Activated T-helper 17 cell treated with anti-CD3 and anti-CD28 coated beads, Interleukin-2, amount 50 U/mL, for 72 hours (primary cell): Measurements from ENCODE around the gene NBL1. TPM values are rescaled to one million over a fixed set of nuclear protein-coding genes. Genes with fewer than 3 reads are reported as not detected.

ENCODE experiments used
- ATAC-seq: fragments of 150-1000 bp; cut with Tn5 transposase; replicated peaks from 2 replicates; pipeline ENCODE4 v1.10.0; 2021; ENCODE audit warnings: mild to moderate bottlenecking, moderate library complexity
- H3K27ac Mint-ChIP-seq: one replicate; pipeline ENCODE4 v1.8.0; 2022; ENCODE audit warnings: mixed read lengths
- H3K27me3 Mint-ChIP-seq: one replicate; pipeline ENCODE4 v1.8.0; 2022; ENCODE audit warnings: mixed read lengths
- H3K36me3 Mint-ChIP-seq: one replicate; pipeline ENCODE4 v1.8.0; 2022; ENCODE audit warnings: low read depth, mild to moderate bottlenecking, mixed read lengths
- H3K4me1 Mint-ChIP-seq: one replicate; pipeline ENCODE4 v1.8.0; 2022; ENCODE audit warnings: mixed read lengths
- H3K4me3 Mint-ChIP-seq: one replicate; pipeline ENCODE4 v1.8.0; 2022; ENCODE audit warnings: mild to moderate bottlenecking, mixed read lengths
- H3K9me3 Mint-ChIP-seq: one replicate; pipeline ENCODE4 v1.8.0; 2022; ENCODE audit warnings: mixed read lengths
- total RNA-seq, 2 donors: library from RNA; stranded (reverse); gene quantifications; one replicate each; pipeline ENCODE4 v1.2.3, GENCODE V29; 2022

Gene NBL1
- total RNA-seq, 2 donors from 2014 or later: 15.0 to 16.0 TPM

DNA sequence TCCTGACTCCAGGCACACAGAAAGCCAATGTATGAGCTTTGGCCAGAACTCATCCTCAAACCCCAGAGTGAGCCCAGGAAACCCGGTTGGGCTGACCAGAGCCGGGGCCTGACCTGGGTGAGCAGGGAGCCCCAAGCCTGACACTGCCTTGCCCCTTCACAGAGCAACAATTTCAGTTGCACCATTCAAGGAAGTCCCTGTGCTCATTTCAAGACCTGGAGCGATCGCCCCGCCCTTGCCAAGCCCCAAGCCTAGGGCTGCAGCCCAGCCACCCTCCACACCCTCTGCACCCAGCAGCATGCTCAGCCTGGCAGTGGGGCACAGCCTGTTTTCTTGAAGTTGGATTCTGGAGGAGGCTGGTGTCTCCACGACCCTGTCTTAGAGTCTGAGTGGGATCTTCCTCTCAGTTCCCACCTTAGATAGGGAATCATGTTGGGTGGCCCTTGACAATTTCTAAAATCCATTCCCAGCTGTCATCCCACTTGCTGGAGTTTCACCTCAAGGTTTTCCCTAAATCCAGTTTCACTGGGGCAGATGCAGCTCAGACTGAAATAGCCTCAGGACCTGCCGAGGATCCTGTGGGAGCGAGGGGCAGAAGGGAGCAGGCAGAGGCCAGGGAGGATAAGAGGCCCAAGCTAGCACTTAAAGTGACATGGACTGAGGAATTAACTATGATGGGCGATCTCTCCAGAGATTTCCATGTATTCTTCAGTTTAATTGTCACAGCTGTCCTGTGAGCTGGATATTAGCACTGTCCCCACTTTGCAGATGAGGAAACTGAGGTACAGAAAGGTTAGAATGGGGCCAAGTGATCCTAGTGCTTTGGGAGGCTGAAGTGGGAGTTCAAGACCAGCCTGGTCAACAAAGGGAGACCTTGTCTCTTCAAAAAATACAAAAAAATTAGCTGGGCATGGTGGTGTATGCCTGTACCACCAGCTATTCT lies 2.5 kb downstream of the NBL1 start:
- H3K4me1 Mint-ChIP-seq: peaks cover 26% of the 10 kb centered on the region
- no peaks in the 10 kb centered on the region for H3K9me3 Mint-ChIP-seq
- no peaks in the 10 kb centered on the region for H3K27me3 Mint-ChIP-seq
- peak; percentile 20 for ATAC-seq
- peak overlapping the region; percentile 82 for H3K4me3 Mint-ChIP-seq
- no peaks in the 10 kb centered on the region for H3K36me3 Mint-ChIP-seq
- H3K27ac Mint-ChIP-seq: peak overlapping the region; percentile 64

DNA sequence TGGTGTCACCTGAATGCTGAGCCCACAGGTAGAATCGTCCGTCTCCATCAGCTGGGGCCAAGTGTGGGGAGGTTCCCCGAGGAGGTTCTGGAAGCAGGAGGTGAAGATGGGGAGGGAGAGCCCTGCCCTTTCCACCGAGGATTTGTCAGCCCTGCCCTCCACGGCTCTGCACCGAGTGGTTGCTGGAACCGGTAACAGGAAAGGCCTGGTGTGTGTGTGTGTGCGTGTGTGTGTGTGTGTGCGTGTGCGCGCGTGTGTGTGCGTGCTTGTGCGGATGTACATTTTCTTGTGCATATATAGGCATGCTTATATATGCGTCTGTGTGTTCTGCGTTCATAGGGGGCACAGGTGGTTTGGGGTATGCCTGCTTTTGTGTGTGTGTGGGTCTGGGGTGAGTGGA lies 3.5 kb downstream of the NBL1 start:
- Mint-ChIP-seq H3K4me3 (peak overlapping the region; percentile 82), H3K27me3 (no peaks in the 10 kb centered on the region), H3K4me1 (peaks cover 26% of the 10 kb centered on the region), H3K36me3 (no peaks in the 10 kb centered on the region), H3K27ac (peak overlapping the region; percentile 64), H3K9me3 (no peaks in the 10 kb centered on the region)
- ATAC-seq: no peak

DNA sequence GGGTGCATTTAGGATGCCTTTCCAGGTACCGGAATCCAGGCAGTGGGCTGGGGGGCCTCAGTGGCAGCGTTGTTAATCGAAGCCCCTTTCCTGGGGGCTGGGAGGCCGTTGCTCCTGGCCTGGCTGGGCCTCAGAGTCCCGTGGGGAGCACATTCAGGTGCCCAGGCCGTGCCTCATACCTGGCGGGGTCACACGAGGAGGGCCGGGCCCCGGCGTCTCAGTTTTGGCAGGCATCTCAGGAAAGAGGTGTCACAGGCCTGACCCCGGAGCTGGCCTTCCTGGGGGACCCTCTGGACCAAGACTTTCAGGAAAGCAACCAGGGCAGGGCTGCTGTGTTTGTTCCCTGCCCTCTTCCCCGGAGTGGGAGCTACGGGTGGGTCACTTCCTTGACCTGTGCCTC lies 4.1 kb downstream of the NBL1 start:
- peak overlapping the region; percentile 82 for H3K4me3 Mint-ChIP-seq
- H3K36me3 Mint-ChIP-seq: no peaks in the 10 kb centered on the region
- no peaks in the 10 kb centered on the region for H3K9me3 Mint-ChIP-seq
- H3K27ac Mint-ChIP-seq: no peak overlapping the region
- ATAC-seq: no peak
- H3K27me3 Mint-ChIP-seq: no peaks in the 10 kb centered on the region
- peaks cover 21% of the 10 kb centered on the region for H3K4me1 Mint-ChIP-seq

DNA sequence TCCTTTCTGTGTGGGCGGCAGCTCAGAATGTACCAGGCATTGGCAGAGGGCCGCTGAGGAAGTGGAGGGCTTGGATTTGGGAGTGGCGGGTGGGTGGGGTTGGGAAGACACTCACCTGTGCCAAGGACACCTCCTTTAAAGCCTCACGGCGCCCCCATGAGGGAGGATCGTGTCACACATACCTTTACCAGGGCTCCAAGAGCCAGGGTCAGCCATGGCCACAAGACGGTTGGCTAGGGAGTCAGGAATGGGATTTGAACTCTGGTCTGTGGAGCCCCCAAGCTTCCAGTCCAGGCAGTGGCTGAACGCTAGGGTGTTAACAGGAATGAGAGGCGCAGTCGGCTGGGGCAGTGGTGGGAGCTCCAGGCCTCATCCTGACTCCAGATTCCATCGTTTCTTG lies 4.6 kb downstream of the NBL1 start:
- no peaks in the 10 kb centered on the region for H3K9me3 Mint-ChIP-seq
- ATAC-seq: no peak
- H3K27ac Mint-ChIP-seq: no peak overlapping the region
- no peaks in the 10 kb centered on the region for H3K27me3 Mint-ChIP-seq
- no peak overlapping the region for H3K4me3 Mint-ChIP-seq
- peaks cover 20% of the 10 kb centered on the region for H3K4me1 Mint-ChIP-seq
- H3K36me3 Mint-ChIP-seq: no peaks in the 10 kb centered on the region

DNA sequence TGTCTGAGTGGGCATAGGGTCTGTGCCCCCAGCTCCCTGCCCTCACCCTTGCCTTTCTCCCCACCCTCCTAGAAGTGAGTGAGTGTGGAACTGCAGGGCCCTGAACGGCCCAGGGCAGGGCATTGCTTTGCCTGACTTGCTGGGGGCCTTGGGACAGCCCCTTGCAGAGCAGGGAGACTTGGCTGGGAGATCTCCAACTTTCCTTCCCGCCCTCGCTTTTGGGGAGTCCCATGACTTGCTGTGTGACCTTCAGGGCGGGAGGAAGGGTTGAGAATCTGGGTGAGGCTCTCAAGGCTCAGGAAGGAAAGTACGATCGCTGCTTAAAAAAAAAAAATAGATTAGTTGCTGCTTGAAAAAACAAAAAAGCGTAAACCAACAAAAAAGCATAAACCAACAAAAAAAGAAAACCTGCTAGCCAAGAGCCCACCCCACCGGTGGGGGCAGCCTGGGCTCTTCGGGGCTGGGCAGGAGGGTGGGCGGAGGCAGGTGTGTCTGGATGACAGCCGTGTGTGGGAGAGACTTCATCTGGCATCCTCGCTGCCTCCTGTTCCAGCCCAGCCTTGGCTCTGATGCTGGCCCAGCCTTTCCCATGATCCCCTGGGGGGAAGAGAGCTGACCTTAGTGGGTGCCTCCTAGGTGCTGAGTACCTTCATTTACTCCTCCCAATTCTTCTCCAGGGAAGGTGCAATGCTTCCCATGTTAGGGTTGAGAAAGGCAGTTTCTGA lies 6.5 kb downstream of the NBL1 start:
- no peaks in the 10 kb centered on the region for H3K36me3 Mint-ChIP-seq
- H3K4me1 Mint-ChIP-seq: peaks cover 24% of the 10 kb centered on the region
- no peaks in the 10 kb centered on the region for H3K9me3 Mint-ChIP-seq
- no peak overlapping the region for H3K4me3 Mint-ChIP-seq
- ATAC-seq: no peak
- H3K27me3 Mint-ChIP-seq: no peaks in the 10 kb centered on the region
- peak overlapping the region; percentile 46 for H3K27ac Mint-ChIP-seq

DNA sequence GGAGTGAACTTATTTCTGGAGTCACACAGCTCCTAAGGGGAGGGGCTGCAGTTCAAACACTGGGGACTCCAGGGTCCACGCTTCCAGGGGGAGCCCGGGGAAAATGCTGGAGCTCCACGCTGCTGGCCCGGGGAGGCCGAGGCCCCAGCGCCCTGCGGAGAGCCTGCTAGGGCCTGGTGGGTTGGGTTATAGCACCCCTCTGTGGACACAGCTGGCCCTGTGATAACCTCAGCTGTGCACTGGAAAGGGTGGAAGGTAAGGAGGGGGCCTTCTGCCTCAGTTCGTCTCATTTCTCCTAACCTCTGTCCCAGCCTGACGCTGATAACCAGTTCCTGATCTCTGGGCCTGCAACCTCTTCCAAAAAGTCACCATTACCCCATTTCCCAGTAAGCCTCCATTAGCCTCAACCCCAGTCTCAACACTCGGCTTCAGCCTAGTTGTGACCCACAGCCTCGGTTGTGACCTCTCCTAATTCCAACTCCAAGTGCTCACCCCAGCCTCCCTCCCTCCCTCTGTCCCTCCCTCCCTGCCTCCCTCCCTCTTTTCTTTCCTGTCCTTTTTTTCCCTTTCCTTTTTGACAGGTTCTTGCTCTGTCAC lies 7.1 kb downstream of the NBL1 start:
- no peak overlapping the region for H3K4me3 Mint-ChIP-seq
- H3K4me1 Mint-ChIP-seq: peaks cover 19% of the 10 kb centered on the region
- H3K36me3 Mint-ChIP-seq: no peaks in the 10 kb centered on the region
- no peaks in the 10 kb centered on the region for H3K9me3 Mint-ChIP-seq
- H3K27ac Mint-ChIP-seq: no peak overlapping the region
- no peaks in the 10 kb centered on the region for H3K27me3 Mint-ChIP-seq
- peak; percentile 59 for ATAC-seq

DNA sequence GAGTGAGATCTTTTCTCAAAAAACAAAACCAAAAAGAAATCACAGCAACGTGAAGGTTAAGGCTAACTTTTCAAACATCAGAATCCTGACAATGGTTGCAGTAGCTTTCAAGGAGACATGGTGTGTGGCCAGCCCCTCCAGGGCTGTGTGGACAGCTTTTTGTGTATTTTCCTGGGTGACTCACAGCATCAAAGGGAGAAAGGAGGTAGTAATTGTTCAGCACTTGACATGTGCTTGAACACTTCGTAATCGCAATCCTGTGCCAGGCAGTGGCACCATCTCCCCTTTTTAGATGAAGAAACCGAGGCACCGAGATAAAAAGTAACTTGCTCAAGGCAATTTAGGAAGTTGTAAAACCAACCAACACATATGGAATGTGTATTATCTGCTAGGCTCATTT lies 10.3 kb downstream of the NBL1 start:
- H3K27me3 Mint-ChIP-seq: no peaks in the 10 kb centered on the region
- no peak overlapping the region for H3K27ac Mint-ChIP-seq
- H3K4me3 Mint-ChIP-seq: no peak overlapping the region
- H3K36me3 Mint-ChIP-seq: no peaks in the 10 kb centered on the region
- ATAC-seq: no peak
- H3K9me3 Mint-ChIP-seq: no peaks in the 10 kb centered on the region
- H3K4me1 Mint-ChIP-seq: peaks cover 5% of the 10 kb centered on the region

DNA sequence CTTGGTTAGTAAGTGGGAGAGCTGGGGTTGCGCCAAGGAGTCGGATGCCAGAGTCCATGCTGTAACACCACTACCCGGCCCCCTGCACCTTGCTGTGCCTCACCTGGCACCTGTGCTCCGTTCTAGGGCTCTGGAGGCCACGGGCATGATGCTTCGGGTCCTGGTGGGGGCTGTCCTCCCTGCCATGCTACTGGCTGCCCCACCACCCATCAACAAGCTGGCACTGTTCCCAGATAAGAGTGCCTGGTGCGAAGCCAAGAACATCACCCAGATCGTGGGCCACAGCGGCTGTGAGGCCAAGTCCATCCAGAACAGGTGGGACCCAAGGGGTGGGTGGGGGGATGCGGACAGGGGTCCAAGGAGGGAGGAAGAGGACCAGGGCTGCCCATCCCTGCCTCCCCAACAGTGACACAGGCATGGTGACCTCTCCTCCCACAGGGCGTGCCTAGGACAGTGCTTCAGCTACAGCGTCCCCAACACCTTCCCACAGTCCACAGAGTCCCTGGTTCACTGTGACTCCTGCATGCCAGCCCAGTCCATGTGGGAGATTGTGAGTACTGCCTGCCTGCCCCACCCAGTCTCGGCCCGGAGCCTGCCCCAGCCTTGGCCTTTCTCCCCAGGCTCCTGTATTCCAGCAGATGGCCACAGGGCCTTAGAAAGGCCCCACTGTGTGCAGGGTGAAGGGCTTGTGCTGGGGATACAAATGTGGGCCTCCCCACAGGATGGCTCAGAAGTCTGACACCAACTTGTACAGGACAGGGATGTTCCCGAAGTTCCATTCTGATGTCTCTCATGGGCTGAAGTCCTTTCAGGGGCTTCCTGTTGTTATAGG lies 11.0 kb downstream of the NBL1 start:
- Mint-ChIP-seq H3K27ac (no peak overlapping the region), H3K27me3 (no peaks in the 10 kb centered on the region), H3K9me3 (no peaks in the 10 kb centered on the region), H3K36me3 (no peaks in the 10 kb centered on the region), H3K4me1 (peaks cover 9% of the 10 kb centered on the region), H3K4me3 (no peak overlapping the region)
- no peak for ATAC-seq

DNA sequence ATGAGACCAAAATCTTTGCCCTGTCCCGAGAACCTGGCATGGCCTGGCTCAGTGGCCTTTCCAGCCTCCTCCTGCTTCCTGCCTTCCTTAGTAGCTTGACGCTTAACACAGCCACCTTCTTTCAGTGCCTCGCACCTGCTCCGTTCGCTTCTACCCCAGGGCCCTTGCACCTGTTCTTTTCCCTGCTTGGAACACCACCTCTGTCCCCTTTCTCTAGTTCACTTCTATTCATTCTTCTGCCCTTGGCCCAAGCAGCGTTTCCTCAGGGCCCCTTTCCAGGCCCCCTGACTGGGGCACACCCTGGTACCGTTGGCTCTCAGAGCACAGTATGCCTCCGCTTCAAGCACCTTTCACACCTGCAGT lies 11.6 kb downstream of the NBL1 start:
- Mint-ChIP-seq H3K27ac (no peak overlapping the region), H3K4me1 (peaks cover 9% of the 10 kb centered on the region)

DNA sequence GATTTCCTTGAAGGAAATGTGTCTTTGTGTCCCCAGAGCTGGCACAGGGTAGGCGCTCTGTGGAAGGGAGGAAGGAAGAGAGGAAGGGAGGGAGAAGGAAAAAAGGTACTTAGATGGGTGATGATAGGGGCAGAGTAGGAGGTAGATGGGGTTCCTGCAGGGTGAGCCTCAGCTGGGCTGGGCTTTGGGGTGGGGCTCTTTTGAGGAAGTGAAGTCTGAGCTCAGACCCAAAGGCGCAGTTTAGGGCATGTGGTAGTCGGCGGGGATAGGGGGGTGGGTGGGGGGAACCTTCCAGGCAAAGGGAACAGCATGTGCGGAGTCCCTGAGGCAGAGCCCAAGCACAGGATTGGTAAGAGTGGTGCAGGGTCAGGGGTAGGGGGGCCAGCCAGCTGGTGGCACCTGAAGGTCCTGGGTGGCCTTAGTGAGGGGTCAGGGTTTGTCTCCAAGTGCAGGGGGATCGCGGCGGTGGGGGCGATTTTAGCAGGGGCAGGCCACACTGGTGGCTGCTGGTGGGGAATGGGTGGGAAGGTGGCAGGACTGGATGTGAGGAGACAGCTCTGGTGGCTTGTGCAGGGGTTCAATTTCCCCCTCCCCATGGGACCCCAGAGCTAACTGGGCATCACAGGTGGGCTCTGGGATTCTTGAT lies 12.1 kb downstream of the NBL1 start:
- Mint-ChIP-seq H3K4me1 (peaks cover 9% of the 10 kb centered on the region), H3K27ac (no peak overlapping the region), H3K27me3 (no peaks in the 10 kb centered on the region), H3K36me3 (no peaks in the 10 kb centered on the region), H3K4me3 (no peak overlapping the region), H3K9me3 (no peaks in the 10 kb centered on the region)
- no peak for ATAC-seq

More for the DNA sequence above, 11.6 kb downstream of the NBL1 start:
- Mint-ChIP-seq H3K27me3 (no peaks in the 10 kb centered on the region), H3K36me3 (no peaks in the 10 kb centered on the region), H3K9me3 (no peaks in the 10 kb centered on the region), H3K4me3 (no peak overlapping the region)
- ATAC-seq: no peak

DNA sequence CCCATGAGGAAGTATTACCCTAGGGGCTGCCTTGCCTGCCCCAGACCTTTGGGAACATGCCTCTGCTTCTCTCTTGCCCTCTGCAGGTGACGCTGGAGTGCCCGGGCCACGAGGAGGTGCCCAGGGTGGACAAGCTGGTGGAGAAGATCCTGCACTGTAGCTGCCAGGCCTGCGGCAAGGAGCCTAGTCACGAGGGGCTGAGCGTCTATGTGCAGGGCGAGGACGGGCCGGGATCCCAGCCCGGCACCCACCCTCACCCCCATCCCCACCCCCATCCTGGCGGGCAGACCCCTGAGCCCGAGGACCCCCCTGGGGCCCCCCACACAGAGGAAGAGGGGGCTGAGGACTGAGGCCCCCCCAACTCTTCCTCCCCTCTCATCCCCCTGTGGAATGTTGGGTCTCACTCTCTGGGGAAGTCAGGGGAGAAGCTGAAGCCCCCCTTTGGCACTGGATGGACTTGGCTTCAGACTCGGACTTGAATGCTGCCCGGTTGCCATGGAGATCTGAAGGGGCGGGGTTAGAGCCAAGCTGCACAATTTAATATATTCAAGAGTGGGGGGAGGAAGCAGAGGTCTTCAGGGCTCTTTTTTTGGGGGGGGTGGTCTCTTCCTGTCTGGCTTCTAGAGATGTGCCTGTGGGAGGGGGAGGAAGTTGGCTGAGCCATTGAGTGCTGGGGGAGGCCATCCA lies 12.8 kb downstream of the NBL1 start:
- Mint-ChIP-seq H3K27ac (no peak overlapping the region), H3K4me1 (peaks cover 9% of the 10 kb centered on the region), H3K4me3 (no peak overlapping the region), H3K9me3 (no peaks in the 10 kb centered on the region), H3K27me3 (no peaks in the 10 kb centered on the region), H3K36me3 (no peaks in the 10 kb centered on the region)
- ATAC-seq: no peak

DNA sequence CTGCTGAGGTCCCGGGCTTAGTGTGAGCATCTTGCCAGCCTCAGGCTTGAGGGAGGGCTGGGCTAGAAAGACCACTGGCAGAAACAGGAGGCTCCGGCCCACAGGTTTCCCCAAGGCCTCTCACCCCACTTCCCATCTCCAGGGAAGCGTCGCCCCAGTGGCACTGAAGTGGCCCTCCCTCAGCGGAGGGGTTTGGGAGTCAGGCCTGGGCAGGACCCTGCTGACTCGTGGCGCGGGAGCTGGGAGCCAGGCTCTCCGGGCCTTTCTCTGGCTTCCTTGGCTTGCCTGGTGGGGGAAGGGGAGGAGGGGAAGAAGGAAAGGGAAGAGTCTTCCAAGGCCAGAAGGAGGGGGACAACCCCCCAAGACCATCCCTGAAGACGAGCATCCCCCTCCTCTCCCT lies 13.4 kb downstream of the NBL1 start:
- Mint-ChIP-seq H3K4me3 (no peak overlapping the region), H3K27me3 (no peaks in the 10 kb centered on the region), H3K36me3 (no peaks in the 10 kb centered on the region), H3K4me1 (peaks cover 9% of the 10 kb centered on the region), H3K9me3 (no peaks in the 10 kb centered on the region), H3K27ac (no peak overlapping the region)
- ATAC-seq: no peak

DNA sequence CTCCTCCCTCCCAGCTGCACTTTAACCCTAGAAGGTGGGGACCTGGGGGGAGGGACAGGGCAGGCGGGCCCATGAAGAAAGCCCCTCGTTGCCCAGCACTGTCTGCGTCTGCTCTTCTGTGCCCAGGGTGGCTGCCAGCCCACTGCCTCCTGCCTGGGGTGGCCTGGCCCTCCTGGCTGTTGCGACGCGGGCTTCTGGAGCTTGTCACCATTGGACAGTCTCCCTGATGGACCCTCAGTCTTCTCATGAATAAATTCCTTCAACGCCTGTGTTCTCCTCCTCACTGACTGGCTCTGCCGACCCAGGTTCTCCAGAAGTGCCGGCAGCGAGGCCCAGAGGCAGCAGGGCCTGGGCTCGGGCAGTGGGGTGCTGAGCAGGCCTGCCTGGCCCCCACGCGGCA lies 14.1 kb downstream of the NBL1 start:
- Mint-ChIP-seq H3K4me3 (no peak overlapping the region), H3K36me3 (no peaks in the 10 kb centered on the region), H3K27ac (no peak overlapping the region), H3K9me3 (no peaks in the 10 kb centered on the region), H3K4me1 (peaks cover 9% of the 10 kb centered on the region), H3K27me3 (no peaks in the 10 kb centered on the region)
- ATAC-seq: no peak
